Right lung (tissue), 5 donors: Measurements from ENCODE around the gene TPM4. TPM values are rescaled to one million over a fixed set of nuclear protein-coding genes. Genes with fewer than 3 reads are reported as not detected.
A peak's percentile ranks its signal among the peaks of the same experiment; 100 is the strongest.
"Not testable (repeated sequence)": the region's sequence is repeated elsewhere in the genome, so short reads cannot be mapped to it uniquely, and the experiment has no call there.

Experiments
- DNase-seq, 2 donors: peaks; one replicate each; pipeline ENCODE4 v3.0.0-alpha.2; 2013
- polyA plus RNA-seq, 5 donors: library from polyadenylated mRNA; unstranded; fragments of 120-200 nt; gene quantifications; one replicate each; pipeline versions ENCODE4 v1.2.1 to v1.2.3, GENCODE V29; 2013; ENCODE audit warnings: inconsistent platforms in 1 of 5, low replicate concordance in 1 of 5; ENCODE audit not compliant: insufficient read length in 5 of 5, insufficient read depth in 1 of 5

Gene TPM4
- polyA plus RNA-seq, 5 donors: 547 to 685 (median 592) TPM

GRCh38 chr19:16069813-16070365 is 6.4 kb upstream of the TPM4 start:
- DNase-seq: no peak

DNA sequence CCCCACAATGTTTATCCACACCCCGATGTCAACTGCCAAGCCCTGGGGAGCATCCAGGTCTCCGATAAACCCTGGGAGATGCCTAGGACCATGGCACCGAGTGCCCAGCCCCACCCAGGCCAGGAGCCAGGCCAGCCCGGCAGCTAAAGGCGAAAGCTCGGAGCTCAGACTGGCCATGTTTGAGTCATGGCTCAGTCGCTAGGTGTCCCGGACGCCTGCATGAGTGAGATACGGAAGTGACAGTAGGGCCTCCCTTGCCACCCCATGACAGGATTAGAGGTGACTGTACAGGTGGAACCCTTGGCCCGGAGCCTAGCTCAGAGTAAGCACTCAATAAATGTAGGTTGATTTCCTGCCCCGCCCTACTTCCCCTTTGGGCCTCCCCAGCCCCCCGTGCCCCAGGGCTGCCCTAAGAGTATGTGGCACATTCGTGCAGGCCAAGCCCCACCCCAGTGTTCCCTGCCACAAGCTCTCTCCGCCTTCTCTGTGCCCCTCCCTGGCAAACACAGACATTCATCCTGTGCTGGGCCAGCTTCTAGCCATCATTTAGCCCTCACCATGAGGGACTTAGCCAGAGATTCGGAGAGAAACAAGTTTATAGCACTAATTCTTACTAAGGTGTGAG is 5.8 kb upstream of the TPM4 start:
- no peak for DNase-seq

GRCh38 chr19:16071072-16071691 is 5.1 kb upstream of the TPM4 start:
- no peak for DNase-seq

GRCh38 chr19:16073481-16073880 is 2.8 kb upstream of the TPM4 start:
- DNase-seq: no peak

- no peak for DNase-seq
These were observed 2.3 kb upstream of the TPM4 start for GRCh38 chr19:16073988-16074387.

DNA sequence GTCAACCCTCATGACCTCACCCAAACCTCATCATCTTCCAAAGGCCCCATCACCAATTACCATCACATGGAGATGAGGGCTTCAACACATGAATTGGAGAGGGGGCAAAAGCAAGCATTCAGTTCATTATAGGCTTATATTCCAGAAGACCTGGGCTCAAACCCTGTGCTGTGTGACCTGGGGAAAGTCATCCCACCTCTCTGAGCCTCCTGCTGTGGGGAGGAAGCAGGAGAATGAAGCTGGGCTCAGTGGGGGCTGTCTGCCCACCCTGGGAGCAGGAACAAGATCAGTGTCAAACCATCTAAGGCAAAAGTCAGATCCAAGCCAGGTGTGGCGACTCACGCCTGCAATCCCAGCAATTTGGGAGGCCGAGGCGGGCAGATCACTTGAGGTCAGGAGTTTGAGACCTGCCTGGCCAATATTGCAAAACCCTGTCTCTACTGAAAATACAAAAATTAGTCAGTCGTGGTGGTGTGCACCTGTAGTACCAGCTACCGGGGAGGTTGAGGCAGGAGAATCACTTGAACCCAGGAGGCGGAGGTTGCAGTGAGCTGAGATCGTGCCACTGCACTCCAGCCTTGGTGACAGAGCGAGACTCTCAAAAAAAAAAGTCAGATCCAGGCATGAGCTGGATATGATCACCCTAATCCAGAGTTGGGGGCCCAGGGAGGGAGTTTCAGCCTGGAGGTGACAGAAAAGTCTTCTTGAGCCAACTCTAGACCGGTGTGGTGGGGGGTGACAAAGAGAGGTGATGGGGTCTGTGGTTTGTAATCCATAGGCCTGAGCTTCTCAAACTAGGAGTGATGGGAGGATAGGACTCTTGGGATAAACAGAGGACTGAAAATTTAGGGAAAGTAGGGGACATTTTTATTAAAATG is 1.6 kb upstream of the TPM4 start:
- no peak for DNase-seq

DNA sequence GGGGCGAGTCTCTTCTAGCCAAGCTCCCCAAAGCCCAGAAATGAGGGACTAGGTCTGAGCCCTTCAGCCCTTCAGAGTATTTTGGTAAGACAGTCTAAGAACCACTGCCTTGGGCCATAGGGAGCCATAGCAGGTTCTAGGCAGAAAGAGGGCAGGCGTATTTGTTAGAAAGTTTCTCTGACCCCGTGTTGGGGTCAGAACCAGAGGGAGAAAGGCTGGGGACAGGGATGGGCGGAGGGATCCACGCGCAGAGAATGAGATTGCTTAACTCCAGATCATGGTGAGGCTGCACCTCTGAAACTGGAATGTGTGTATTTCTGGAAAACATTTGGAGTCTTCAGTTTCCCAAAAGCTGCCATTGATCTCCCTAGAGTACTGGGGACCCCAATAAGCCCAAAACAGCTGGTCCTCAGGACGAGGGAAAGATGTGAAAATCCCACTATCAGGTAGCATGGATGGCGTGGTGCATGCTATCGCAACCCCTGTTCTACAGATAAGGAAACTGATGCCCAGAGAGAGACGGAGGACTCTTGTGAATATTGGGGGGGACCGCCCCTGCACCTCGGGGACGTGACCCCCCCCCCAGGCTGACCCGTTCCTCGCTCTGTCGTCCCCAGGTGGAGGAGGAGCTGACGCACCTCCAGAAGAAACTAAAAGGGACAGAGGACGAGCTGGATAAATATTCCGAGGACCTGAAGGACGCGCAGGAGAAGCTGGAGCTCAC is 703 bp upstream of the TPM4 start:
- no peak for DNase-seq

DNA sequence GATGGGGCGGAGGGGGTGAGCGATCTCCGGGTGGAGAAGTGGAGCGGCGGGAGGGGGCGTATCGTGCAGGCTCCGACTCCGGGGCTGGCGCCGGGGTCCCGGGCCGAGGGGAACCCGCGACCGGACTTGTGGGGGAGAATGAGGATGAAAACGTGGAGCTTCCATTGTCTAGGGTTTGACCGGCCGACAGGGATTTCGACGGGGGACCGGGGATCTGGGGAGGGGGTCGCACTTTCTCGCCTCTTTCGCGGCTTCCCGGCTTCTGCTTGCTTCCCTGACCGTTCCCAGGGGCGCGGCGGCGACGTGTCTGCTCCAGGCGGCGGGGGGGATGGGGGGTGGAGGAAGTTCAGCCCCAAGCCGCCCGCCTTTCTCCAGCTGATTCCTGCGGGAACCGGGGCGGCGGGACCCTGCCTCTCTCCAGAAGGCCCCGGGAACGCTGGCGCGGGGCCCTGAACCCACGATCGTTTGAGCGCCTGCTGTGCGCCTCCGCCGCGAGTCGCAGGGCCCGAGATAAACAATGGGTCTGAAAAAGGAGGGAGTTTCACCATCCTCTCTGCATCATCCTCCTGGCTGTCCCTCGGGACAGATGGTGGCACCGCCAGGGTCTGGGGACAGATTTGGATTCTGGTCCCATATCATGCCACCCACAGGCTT is 790 bp downstream of the TPM4 start:
- peak in 1 of 2 donors; percentile 47 for DNase-seq

GRCh38 chr19:16077984-16078758 is 1.9 kb downstream of the TPM4 start:
- no peak for DNase-seq

- DNase-seq: peak; percentile 89 to 95
These were observed 2.7 kb downstream of the TPM4 start for GRCh38 chr19:16078759-16079707.

GRCh38 chr19:16084067-16084685 is 7.9 kb downstream of the TPM4 start:
- no peak for DNase-seq

DNA sequence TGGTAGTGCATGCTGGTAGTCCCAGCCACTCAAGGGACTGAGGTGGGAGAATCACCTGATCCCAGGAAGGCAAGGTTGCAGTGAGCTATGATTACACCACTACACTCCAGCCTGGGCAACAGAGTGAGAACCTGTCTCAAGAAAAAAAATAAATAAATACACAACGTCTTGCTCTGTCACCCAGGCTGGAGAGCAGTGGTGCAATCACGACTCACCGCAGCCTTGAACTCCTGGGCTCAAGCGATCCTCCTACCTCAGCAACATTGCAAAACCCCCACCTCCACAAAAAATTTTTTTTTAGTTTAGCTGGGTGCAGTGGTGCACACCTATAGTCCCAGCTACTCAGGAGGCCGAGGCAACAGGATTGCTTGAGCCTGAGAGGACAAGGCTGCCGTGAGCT is 8.8 kb downstream of the TPM4 start:
- no peak for DNase-seq

DNA sequence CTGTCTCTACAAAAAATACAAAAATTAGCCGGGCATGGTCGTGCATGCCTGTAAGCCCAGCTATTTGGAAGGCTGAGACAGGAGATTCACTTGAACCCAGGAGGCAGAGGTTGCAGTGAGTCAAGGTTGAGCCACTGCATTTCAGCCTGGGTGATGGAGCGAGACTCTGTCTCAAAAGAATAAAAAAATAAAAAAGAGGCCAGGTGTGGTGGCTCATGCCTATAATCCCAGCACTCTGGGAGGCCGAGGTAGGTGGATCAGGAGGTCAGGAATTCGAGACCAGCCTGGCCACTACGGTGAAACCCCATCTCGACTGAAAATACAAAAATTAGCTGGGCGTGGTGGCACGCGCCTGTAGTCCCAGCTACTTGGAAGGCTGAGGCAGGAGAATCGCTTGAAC is 11.1 kb downstream of the TPM4 start:
- not testable (repeated sequence) for DNase-seq

DNA sequence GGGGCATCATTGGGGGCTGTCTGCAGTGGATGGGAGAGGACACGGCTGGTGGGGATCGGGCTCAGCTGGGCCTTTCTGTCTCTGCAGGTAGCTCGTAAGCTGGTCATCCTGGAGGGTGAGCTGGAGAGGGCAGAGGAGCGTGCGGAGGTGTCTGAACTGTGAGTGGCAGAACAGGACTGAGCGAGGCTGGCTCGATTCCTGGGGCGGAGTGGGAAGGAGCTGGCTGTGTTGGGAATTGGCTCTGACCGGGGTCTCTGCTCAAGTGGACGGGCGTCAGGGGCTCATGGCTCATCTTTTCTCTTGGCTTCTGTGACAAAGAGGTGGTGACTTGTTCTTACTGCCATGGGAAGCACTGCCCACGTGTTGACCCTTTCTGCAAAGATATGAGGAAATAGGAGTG is 11.6 kb downstream of the TPM4 start:
- DNase-seq: no peak

DNA sequence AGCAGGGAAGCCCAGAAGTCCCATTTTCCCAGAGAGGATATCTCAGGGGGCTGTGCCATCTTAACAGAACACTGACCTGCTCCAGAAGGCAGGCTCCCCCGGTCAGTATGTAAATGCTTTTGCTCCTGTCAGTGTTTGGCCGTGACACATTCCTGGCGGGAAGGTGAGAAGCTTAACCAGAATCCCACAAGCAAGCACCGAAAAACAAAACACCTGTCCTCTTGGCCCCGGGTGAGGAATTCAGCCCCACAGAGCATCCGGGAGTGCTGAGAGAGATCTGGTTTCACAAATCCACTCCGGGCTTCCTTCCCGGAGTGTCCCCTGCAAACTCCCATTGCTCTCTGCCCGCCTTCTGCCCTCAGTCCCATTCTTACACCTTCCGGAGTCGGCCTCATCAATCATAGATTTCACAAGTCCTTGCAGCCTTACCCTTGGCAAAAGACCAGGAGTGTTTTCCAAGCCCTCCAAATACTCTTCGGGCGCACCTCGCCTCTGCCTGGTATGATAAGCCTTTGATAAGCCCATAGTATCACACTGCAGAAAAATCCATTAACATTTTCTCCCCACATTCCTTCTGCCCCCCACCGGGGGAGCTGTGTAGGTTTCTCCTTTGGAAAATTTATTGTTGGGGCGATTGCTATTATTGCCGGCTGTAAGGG is 12.2 kb downstream of the TPM4 start:
- peak; percentile 52 to 69 for DNase-seq

- DNase-seq: no peak
These were observed 12.9 kb downstream of the TPM4 start for GRCh38 chr19:16089010-16089846.
